ENCODE results near the gene SLC22A31. TPM values are rescaled to one million over a fixed set of nuclear protein-coding genes. Genes with fewer than 3 reads are reported as not detected.

The SLC22A31 gene
- total and polyA plus RNA-seq, 9 of the 15 experiments (the other 6 are each of a cell fraction or from before 2014, with no cell fraction given): 0.29 to 2.2 (median 0.47) TPM; not detected in 3

DNA sequence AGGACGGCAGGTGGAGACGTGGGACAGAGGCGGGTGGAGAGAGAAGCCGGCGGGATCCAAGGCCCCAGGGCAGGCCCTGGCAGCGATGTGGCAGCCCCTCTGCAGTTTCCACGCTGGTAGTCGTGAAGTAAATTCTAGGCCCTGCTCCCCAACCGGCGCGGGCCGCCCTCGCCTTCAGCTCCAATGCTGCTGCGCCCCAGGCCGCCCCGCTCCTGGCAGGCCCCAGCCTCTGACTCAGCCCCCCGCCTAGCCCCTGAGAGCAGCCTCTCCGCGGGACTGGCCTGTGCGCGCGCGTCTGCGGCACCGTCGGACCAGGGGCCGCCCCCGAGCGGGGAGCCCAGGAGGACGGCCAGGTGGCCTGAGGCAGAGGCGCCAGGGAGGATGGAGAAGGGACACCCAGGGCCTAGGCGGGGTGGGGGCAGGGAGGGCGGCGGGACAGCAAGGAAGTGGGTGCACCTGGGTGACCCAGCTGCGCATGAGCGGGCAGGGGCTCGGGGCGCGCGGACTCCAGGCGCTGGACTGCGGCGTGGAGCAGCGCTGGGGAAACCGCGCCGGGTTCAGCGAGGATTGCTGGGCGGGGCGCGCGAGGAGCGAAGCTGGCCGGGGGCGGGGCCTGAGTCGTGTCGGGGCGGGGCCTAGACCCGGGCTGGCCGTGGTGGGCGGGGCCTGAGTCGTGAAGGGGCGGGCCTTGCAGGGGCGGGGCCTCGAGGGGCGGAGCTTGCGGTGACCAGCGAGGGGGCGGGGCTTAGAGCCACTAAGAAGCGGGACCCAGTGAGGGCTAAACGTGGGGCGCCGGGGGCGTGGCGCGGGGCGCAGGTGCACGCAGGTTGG is 46.8 kb upstream of the SLC22A31 start (continued):
- TF ChIP-seq, protein P1, sequence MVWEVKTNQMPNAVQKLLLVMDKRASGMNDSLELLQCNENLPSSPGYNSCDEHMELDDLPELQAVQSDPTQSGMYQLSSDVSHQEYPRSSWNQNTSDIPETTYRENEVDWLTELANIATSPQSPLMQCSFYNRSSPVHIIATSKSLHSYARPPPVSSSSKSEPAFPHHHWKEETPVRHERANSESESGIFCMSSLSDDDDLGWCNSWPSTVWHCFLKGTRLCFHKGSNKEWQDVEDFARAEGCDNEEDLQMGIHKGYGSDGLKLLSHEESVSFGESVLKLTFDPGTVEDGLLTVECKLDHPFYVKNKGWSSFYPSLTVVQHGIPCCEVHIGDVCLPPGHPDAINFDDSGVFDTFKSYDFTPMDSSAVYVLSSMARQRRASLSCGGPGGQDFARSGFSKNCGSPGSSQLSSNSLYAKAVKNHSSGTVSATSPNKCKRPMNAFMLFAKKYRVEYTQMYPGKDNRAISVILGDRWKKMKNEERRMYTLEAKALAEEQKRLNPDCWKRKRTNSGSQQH (CRISPR knock-in tag; IDR thresholded peaks at IDR 0.05): no peak

DNA sequence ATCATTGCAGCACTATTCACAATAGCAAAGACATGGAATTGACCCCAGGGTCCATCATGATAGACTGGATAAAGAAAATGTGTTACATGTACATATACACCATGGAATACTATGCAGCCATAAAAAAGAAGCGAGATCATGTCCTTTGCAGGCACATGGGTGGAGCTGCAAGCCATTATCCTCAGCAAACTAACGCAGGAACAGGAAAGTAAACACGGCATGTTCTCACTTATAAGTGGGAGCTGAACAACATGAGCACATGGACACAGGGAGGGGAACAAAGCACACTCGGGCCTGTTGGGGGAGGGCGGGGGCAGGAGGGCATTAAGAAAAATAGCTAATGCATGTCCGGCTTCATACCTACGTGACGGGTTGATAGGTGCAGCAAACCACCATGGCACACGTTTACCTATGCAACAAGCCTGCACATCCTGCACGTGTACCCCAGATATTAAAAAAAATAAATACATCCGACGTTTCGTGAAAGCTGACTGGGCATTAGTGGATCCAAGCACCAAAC is 46.1 kb upstream of the SLC22A31 start:
- CTCF ChIA-PET (ENCODE audit: low intra/inter-chr PET ratio): interaction anchor here (0.6 kb wide), 1 partner anchor 391 kb away, joined by 4 read pairs; no protein-coding TSS in a partner anchor
- peak overlapping the region; percentile 56 for H3K4me3 ChIP-seq
- TF ChIP-seq, protein P2, sequence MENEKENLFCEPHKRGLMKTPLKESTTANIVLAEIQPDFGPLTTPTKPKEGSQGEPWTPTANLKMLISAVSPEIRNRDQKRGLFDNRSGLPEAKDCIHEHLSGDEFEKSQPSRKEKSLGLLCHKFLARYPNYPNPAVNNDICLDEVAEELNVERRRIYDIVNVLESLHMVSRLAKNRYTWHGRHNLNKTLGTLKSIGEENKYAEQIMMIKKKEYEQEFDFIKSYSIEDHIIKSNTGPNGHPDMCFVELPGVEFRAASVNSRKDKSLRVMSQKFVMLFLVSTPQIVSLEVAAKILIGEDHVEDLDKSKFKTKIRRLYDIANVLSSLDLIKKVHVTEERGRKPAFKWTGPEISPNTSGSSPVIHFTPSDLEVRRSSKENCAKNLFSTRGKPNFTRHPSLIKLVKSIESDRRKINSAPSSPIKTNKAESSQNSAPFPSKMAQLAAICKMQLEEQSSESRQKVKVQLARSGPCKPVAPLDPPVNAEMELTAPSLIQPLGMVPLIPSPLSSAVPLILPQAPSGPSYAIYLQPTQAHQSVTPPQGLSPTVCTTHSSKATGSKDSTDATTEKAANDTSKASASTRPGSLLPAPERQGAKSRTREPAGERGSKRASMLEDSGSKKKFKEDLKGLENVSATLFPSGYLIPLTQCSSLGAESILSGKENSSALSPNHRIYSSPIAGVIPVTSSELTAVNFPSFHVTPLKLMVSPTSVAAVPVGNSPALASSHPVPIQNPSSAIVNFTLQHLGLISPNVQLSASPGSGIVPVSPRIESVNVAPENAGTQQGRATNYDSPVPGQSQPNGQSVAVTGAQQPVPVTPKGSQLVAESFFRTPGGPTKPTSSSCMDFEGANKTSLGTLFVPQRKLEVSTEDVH (IDR thresholded peaks at IDR 0.05; ENCODE audit: low read depth, partially characterized antibody): no peak
- TF ChIP-seq ZNF79 (CRISPR knock-in tag; IDR thresholded peaks at IDR 0.05; ENCODE audit: low read depth) (no peak), RFX1 (IDR thresholded peaks at IDR 0.05) (no peak), RFX5 (IDR thresholded peaks at IDR 0.05; ENCODE audit: low read depth, low read length) (no peak), TARDBP (IDR thresholded peaks at IDR 0.05) (no peak), ZNF146 (CRISPR knock-in tag; IDR thresholded peaks at IDR 0.05; ENCODE audit: unreplicated experiment) (peak; percentile 99), HNRNPLL (IDR thresholded peaks at IDR 0.05; ENCODE audit: low read depth, low read length, poor library complexity, severe bottlenecking) (no peak), ZNF316 (IDR thresholded peaks at IDR 0.05) (peak; percentile 51), PRPF4 (IDR thresholded peaks at IDR 0.05; ENCODE audit: insufficient read depth, low read depth, low read length, poor library complexity, severe bottlenecking) (no peak)
- TF ChIP-seq, protein P3, sequence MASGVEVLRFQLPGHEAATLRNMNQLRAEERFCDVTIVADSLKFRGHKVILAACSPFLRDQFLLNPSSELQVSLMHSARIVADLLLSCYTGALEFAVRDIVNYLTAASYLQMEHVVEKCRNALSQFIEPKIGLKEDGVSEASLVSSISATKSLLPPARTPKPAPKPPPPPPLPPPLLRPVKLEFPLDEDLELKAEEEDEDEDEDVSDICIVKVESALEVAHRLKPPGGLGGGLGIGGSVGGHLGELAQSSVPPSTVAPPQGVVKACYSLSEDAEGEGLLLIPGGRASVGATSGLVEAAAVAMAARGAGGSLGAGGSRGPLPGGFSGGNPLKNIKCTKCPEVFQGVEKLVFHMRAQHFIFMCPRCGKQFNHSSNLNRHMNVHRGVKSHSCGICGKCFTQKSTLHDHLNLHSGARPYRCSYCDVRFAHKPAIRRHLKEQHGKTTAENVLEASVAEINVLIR (CRISPR knock-in tag; IDR thresholded peaks at IDR 0.05): no peak

More for the DNA sequence above, 46.1 kb upstream of the SLC22A31 start:
- H4K20me1 ChIP-seq (replicated peaks; ENCODE audit: control insufficient read depth, insufficient read depth, low read length): no peaks in the 10 kb centered on the region
- no peaks in the 10 kb centered on the region for H3K27me3 ChIP-seq (ENCODE audit: control insufficient read depth in 2 of 2, insufficient read depth in 2 of 2, low read length in 2 of 2)
- peaks cover 0 to 39% of the 10 kb centered on the region in 2 experiments; a peak in 3 of 5 replicates for H3K4me1 ChIP-seq (replicated peaks in 1 of 2; ENCODE audit: control insufficient read depth in 2 of 2, insufficient read depth in 2 of 2, low read length in 2 of 2)
- H2AFZ ChIP-seq (ENCODE audit: low read depth, low read length): peak overlapping the region; percentile 67
- BruUV-seq (replicated peaks): TSS peak; percentile 72
- WGBS (ENCODE audit: insufficient coverage, low coverage, missing lambda C conversion rate): 80% methylated on average over 13 of the region's 13 CpGs
- peak overlapping the region; percentile 59; the same call in 1 of the 3 replicates for H3K27ac ChIP-seq (ENCODE audit: extremely low read depth, low read depth, low read length)
- FAIRE-seq: no peak
- peak overlapping the region; percentile 51 to 86 for H3K9ac ChIP-seq (ENCODE audit: insufficient read depth in 1 of 2, low read depth in 2 of 2, low read length in 2 of 2)
- no peaks in the 10 kb centered on the region; the same call in 1 of the 2 replicates for H3K9me3 ChIP-seq (replicated peaks; ENCODE audit: control insufficient read depth, insufficient read depth, low read depth, low read length)
- H3K4me2 ChIP-seq (ENCODE audit: insufficient read depth, low read length): peak overlapping the region; percentile 65
- POLR2A ChIA-PET: interaction anchor here (1.3 kb wide), 1 partner anchor 20 kb away, joined by 5 read pairs; no protein-coding TSS in a partner anchor
- in situ Hi-C loops (cut with MboI) (no loop called here), intact Hi-C loops (cut with micrococcal nuclease) (loop anchor here (2.0 kb wide), 1 partner anchor 42 kb away; no protein-coding TSS in a partner anchor)
- peaks cover 5% of the 10 kb centered on the region for H3K79me2 ChIP-seq (ENCODE audit: control insufficient read depth, insufficient read depth, low read length)
- no peak for DNase-seq (ENCODE audit: extremely low read depth in 1 of 4, low spot score in 3 of 4)
- no peaks in the 10 kb centered on the region for H3K9me1 ChIP-seq (ENCODE audit: control insufficient read depth, insufficient read depth, low read length)
- H3K36me3 ChIP-seq (ENCODE audit: control insufficient read depth, insufficient read depth, low read length): no peaks in the 10 kb centered on the region
- no peak for ATAC-seq
